ENCODE measurements around the gene GPR162. TPM values are rescaled to one million over a fixed set of nuclear protein-coding genes. Genes with fewer than 3 reads are reported as not detected.

GPR162 gene
- polyA plus RNA-seq, 1 donor from 2014 or later, result 82.8 TPM

- H3K9me2 ChIP-seq (ENCODE audit: insufficient read depth, low read length), result no peaks in the 10 kb centered on the region
- no peaks in the 10 kb centered on the region for H3K36me3 ChIP-seq (ENCODE audit: insufficient read depth, low read length)
- no peaks in the 10 kb centered on the region for H3K9me3 ChIP-seq (ENCODE audit: low read length)
- no peak overlapping the region for H3K27ac ChIP-seq (ENCODE audit: low read length)
- no peak overlapping the region for H3K4me3 ChIP-seq (ENCODE audit: low read length)
- H4K20me1 ChIP-seq (ENCODE audit: insufficient read depth), result no peaks in the 10 kb centered on the region
- H3F3A ChIP-seq (ENCODE audit: insufficient read depth, low read length, poor library complexity, severe bottlenecking), result no peaks in the 10 kb centered on the region
- no peaks in the 10 kb centered on the region for H3K79me2 ChIP-seq (replicated peaks; ENCODE audit: insufficient read depth, low read length)
- H3K4me2 ChIP-seq (ENCODE audit: low read length), result no peak overlapping the region
- H3K27me3 ChIP-seq (ENCODE audit: insufficient read depth, low read depth, low read length), result no peaks in the 10 kb centered on the region
- H2AFZ ChIP-seq (ENCODE audit: low read depth, low read length), result no peak overlapping the region
- H3K9ac ChIP-seq (ENCODE audit: low read length), result no peak overlapping the region
- TF ChIP-seq REST (IDR thresholded peaks at IDR 0.05; ENCODE audit: borderline replicate concordance) (no peak), POLR2AphosphoS5 (IDR thresholded peaks at IDR 0.05) (no peak), CTCF (IDR thresholded peaks at IDR 0.05; ENCODE audit: poor library complexity, severe bottlenecking) (no peak), EP300 (conservative IDR thresholded peaks at IDR 0.05; ENCODE audit: poor library complexity, severe bottlenecking) (no peak), TAF1 (IDR thresholded peaks at IDR 0.05; ENCODE audit: low read depth) (no peak), MXI1 (conservative IDR thresholded peaks at IDR 0.05; ENCODE audit: poor library complexity, severe bottlenecking) (no peak), EZH2 (IDR thresholded peaks at IDR 0.05; ENCODE audit: borderline replicate concordance, insufficient read depth, low read length, poor library complexity, severe bottlenecking) (no peak), SMC3 (conservative IDR thresholded peaks at IDR 0.05; ENCODE audit: poor library complexity) (no peak), RAD21 (conservative IDR thresholded peaks at IDR 0.05) (no peak)
Measured at GRCh38 chr12:6799147-6799546, 22.5 kb upstream of the GPR162 start.

GRCh38 chr12:6807170-6807569, 14.5 kb upstream of the GPR162 start:
- H3K79me2 ChIP-seq (replicated peaks; ENCODE audit: insufficient read depth, low read length), result no peaks in the 10 kb centered on the region
- no peaks in the 10 kb centered on the region for H3K36me3 ChIP-seq (ENCODE audit: insufficient read depth, low read length)
- no peak overlapping the region for H3K27ac ChIP-seq (ENCODE audit: low read length)
- no peak overlapping the region for H3K9ac ChIP-seq (ENCODE audit: low read length)
- H3K9me2 ChIP-seq (ENCODE audit: insufficient read depth, low read length), result no peaks in the 10 kb centered on the region
- no peak overlapping the region for H2AFZ ChIP-seq (ENCODE audit: low read depth, low read length)
- no peaks in the 10 kb centered on the region for H3F3A ChIP-seq (ENCODE audit: insufficient read depth, low read length, poor library complexity, severe bottlenecking)
- no peaks in the 10 kb centered on the region for H3K9me3 ChIP-seq (ENCODE audit: low read length)
- no peak overlapping the region for H3K4me3 ChIP-seq (ENCODE audit: low read length)
- no peaks in the 10 kb centered on the region for H3K27me3 ChIP-seq (ENCODE audit: insufficient read depth, low read depth, low read length)
- TF ChIP-seq SMC3 (conservative IDR thresholded peaks at IDR 0.05; ENCODE audit: poor library complexity) (no peak), EZH2 (IDR thresholded peaks at IDR 0.05; ENCODE audit: borderline replicate concordance, insufficient read depth, low read length, poor library complexity, severe bottlenecking) (no peak), POLR2AphosphoS5 (IDR thresholded peaks at IDR 0.05) (no peak), TAF1 (IDR thresholded peaks at IDR 0.05; ENCODE audit: low read depth) (no peak), RAD21 (conservative IDR thresholded peaks at IDR 0.05) (no peak), REST (IDR thresholded peaks at IDR 0.05; ENCODE audit: borderline replicate concordance) (no peak), MXI1 (conservative IDR thresholded peaks at IDR 0.05; ENCODE audit: poor library complexity, severe bottlenecking) (no peak)
- H3K4me2 ChIP-seq (ENCODE audit: low read length), result no peak overlapping the region
- H4K20me1 ChIP-seq (ENCODE audit: insufficient read depth), result no peaks in the 10 kb centered on the region

All from neural cell (in vitro differentiated cells).